K562 (cell line): ENCODE data around the gene METTL2B. TPM values are rescaled to one million over a fixed set of nuclear protein-coding genes. Genes with fewer than 3 reads are reported as not detected.
"Not testable (repeated sequence)": the region's sequence is repeated elsewhere in the genome, so short reads cannot be mapped to it uniquely, and the experiment has no call there.

Source experiments
- ATAC-seq: fragments of 200-7000 bp; cut with Tn5 transposase; 3 replicates; pipeline ENCODE4 v1.9.1; 2020; ENCODE audit warnings: moderate library complexity
- BruUV-seq: library from RNA; stranded (reverse); fragments of 400-500 nt; replicated peaks from 2 replicates; lab custom pipeline; 2021; lab: Mats Ljungman, UMichigan
- CTCF ChIA-PET: fragments of 300-600 bp; formaldehyde crosslinking; extraction: SDS; loops from one replicate; lab custom pipeline; 2021; ENCODE audit warnings: low intra/inter-chr PET ratio; lab: Yijun Ruan, JAX
- POLR2A ChIA-PET: fragments of 300-600, 350-650 bp; sonication (Branson Sonifier 250); formaldehyde crosslinking; extraction: SDS; loops from one replicate; lab custom pipeline; 2021; ENCODE audit warnings: antibody characterized with exemption, inconsistent platforms; lab: Yijun Ruan, JAX
- DNase-seq, 4 experiments: peaks; one replicate each; pipeline versions ENCODE4 v3.0.0 to v3.0.0-alpha.2; 2011 to 2018; ENCODE audit warnings: low spot score in 3 of 4, mixed read lengths in 3 of 4; ENCODE audit errors: extremely low read depth in 1 of 4
- FAIRE-seq: peaks from 2 replicates; lab custom pipeline; 2011; peaks lifted over from hg19 to GRCh38; lab: Jason Lieb, UNC
- H2AFZ ChIP-seq: 2 replicates; pipeline ENCODE4 v1.6.0; 2011; ENCODE audit warnings: low read depth, low read length, control low read depth, inconsistent platforms
- H3K27ac ChIP-seq: fragments of 200-600 bp; 3 replicates; pipeline ENCODE4 v1.8.0; 2011; ENCODE audit warnings: low read depth, mild to moderate bottlenecking, control low read depth, inconsistent platforms, low read length, moderate library complexity, mixed read lengths; ENCODE audit errors: extremely low read depth
- H3K27me3 ChIP-seq, 2 experiments: fragments of 300-600 bp in 1 of 2; 2 replicates in 1 of 2; 3 replicates in 1 of 2; pipeline versions ENCODE4 v1.6.0 to v1.8.0; 2011; ENCODE audit warnings: inconsistent platforms in 2 of 2, low read length in 2 of 2, mild to moderate bottlenecking in 1 of 2, mixed read lengths in 1 of 2, moderate library complexity in 1 of 2; ENCODE audit not compliant: control insufficient read depth in 2 of 2, insufficient read depth in 2 of 2
- H3K36me3 ChIP-seq: fragments of 300-600 bp; 3 replicates; pipeline ENCODE4 v1.8.0; 2011; ENCODE audit warnings: mild to moderate bottlenecking, low read length, inconsistent platforms; ENCODE audit not compliant: control insufficient read depth, insufficient read depth
- H3K4me1 ChIP-seq, 2 experiments: fragments of 200-600 bp in 1 of 2; replicated peaks in 1 of 2; 2 replicates in 1 of 2; 3 replicates in 1 of 2; pipeline versions ENCODE4 v1.5.1 to v1.8.0; 2011; ENCODE audit warnings: inconsistent platforms in 2 of 2, low read length in 2 of 2, mild to moderate bottlenecking in 1 of 2, mixed read lengths in 1 of 2, moderate library complexity in 1 of 2; ENCODE audit not compliant: control insufficient read depth in 2 of 2, insufficient read depth in 2 of 2
- H3K4me2 ChIP-seq: 2 replicates; pipeline ENCODE4 v1.6.1; 2011; ENCODE audit warnings: low read length, control low read depth, inconsistent platforms, mixed read lengths; ENCODE audit not compliant: insufficient read depth
- H3K4me3 ChIP-seq: fragments of 200-600 bp; sonication (generic), shearing (Covaris generic); 2 replicates; pipeline ENCODE4 v1.5.1; 2016; ENCODE audit warnings: control low read depth, inconsistent platforms
- H3K79me2 ChIP-seq: fragments of 200-600 bp; 3 replicates; pipeline ENCODE4 v1.8.0; 2011; ENCODE audit warnings: low read length, inconsistent platforms; ENCODE audit not compliant: control insufficient read depth, insufficient read depth
- H3K9ac ChIP-seq, 2 experiments: 2 replicates each; pipeline versions ENCODE4 v1.6.0 to v1.6.1; 2011; ENCODE audit warnings: low read depth in 2 of 2, low read length in 2 of 2, control low read depth in 1 of 2, inconsistent platforms in 1 of 2, mild to moderate bottlenecking in 1 of 2, mixed read lengths in 1 of 2; ENCODE audit not compliant: insufficient read depth in 1 of 2
- H3K9me1 ChIP-seq: one replicate; pipeline ENCODE4 v1.6.0; 2011; ENCODE audit warnings: inconsistent platforms, mild to moderate bottlenecking, low read length, moderate library complexity; ENCODE audit not compliant: control insufficient read depth, insufficient read depth
- H3K9me3 ChIP-seq: replicated peaks from 2 replicates; pipeline ENCODE4 v1.5.1; 2011; ENCODE audit warnings: low read depth, low read length, inconsistent platforms; ENCODE audit not compliant: control insufficient read depth, insufficient read depth
- H4K20me1 ChIP-seq: replicated peaks from 2 replicates; pipeline ENCODE4 v1.6.1; 2011; ENCODE audit warnings: low read length, inconsistent platforms, mixed read lengths; ENCODE audit not compliant: control insufficient read depth, insufficient read depth
- CCNT2 ChIP-seq: IDR thresholded peaks from 2 replicates; pipeline ENCODE4 v1.6.1; 2011; ENCODE audit warnings: borderline replicate concordance, low read depth, mild to moderate bottlenecking, moderate library complexity, mixed read lengths, low read length; ENCODE audit not compliant: insufficient read length; ENCODE audit errors: extremely low read depth
- CREBBP ChIP-seq: IDR thresholded peaks from one replicate; pipeline ENCODE4 v1.6.1; 2012; ENCODE audit warnings: low read depth, mild to moderate bottlenecking, control low read depth, inconsistent platforms, low read length
- NCOA2 ChIP-seq, 2 experiments: fragments of 450-650 bp; IDR thresholded peaks; 2 replicates each; pipeline ENCODE4 v1.6.1; 2018; ENCODE audit warnings: mild to moderate bottlenecking in 2 of 2, moderate library complexity in 1 of 2; ENCODE audit not compliant: partially characterized antibody in 2 of 2
- POLR2AphosphoS2 ChIP-seq: IDR thresholded peaks from 2 replicates; pipeline ENCODE4 v1.6.1; 2012; ENCODE audit warnings: low read length, improper control_type of control experiment
- RAD21 ChIP-seq, 2 experiments: fragments of 250-450 bp in 1 of 2; fragments of 450-650 bp in 1 of 2; sonication (Bioruptor Pico) in 1 of 2; formaldehyde crosslinking in 1 of 2; IDR thresholded peaks in 1 of 2; conservative IDR thresholded peaks in 1 of 2; 2 replicates each; pipeline versions ENCODE4 v1.4.0 to v1.8.0; 2020 to 2022; ENCODE audit warnings: mild to moderate bottlenecking in 2 of 2, moderate library complexity in 1 of 2
- WGBS: fragments of 100-300 bp; shearing (Covaris generic); methylation state at CpG from one replicate; pipeline ENCODE4 v1.1.6; 2016; ENCODE audit warnings: low coverage, mixed read lengths; ENCODE audit not compliant: insufficient coverage; ENCODE audit errors: missing lambda C conversion rate; 5-methylcytosine and 5-hydroxymethylcytosine counted together
- in situ Hi-C: fragments of 300-500 bp; cut with MboI; formaldehyde crosslinking; loops from 4 replicates; pipeline ENCODE4 v1.15.0; 2018; ENCODE audit warnings: inconsistent platforms, mixed read lengths
- intact Hi-C: fragments of 100-400 bp; cut with micrococcal nuclease; formaldehyde crosslinking; loops from 2 replicates; pipeline ENCODE4 v1.14.2; 2022
- polyA plus RNA-seq, 8 experiments: library from polyadenylated mRNA; depleted of rRNA in 4 of 8; stranded (reverse) in 5 of 8; unstranded in 3 of 8; fragments of >200 nt; fragmentation: Nextera tagmentation in 2 of 8; fragmentation: Illumina TruSeq in 1 of 8; extraction: Ambion mirVana in 2 of 8; extraction: Trizol in 1 of 8; gene quantifications; 2 replicates each; pipeline versions ENCODE4 v1.2.1 to v1.2.3, GENCODE V29; 2011 to 2014; ENCODE audit warnings: inconsistent platforms in 1 of 8, missing spikeins in 1 of 8
- small RNA-seq: library from RNA; depleted of rRNA; stranded (forward); fragments of <200 nt; gene quantifications from one replicate; pipeline ENCODE3, GENCODE V24; 2014
- total RNA-seq, 7 experiments: library from RNA; depleted of rRNA in 6 of 7; stranded (reverse); fragments of >200 nt in 6 of 7; fragmentation: Illumina TruSeq in 2 of 7; extraction: Trizol in 2 of 7; gene quantifications; 2 replicates each; pipeline versions ENCODE4 v1.2.1 to v1.2.3, GENCODE V29; 2011 to 2021; ENCODE audit warnings: low replicate concordance in 1 of 7

The METTL2B gene
- total and polyA plus RNA-seq, 9 of the 15 experiments (the other 6 are each of a cell fraction or from before 2014, with no cell fraction given), result 35.9 to 95.7 (median 79.2) TPM

DNA sequence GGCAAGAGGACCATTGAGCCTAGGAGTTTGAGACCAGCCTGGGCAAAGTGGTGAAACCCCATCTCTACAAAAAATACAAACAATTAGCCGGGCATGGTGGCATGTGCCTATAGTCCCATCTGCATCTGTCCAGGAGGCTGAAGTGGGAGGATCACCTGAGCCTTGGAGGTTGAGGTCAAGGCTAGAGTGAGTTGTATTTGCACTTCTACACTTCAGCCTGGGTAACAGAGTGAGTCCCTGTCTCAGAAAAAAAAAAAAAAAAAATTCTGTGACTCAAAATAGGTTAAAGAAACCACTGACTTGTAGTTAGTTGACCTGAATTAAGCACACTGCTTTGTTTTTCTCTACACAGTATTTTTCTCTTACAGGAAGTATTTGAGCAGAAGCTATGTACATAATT is 74.4 kb downstream of the METTL2B start:
- Histone ChIP-seq H4K20me1 (no peaks in the 10 kb centered on the region), H3K27me3 (no peaks in the 10 kb centered on the region), H3K4me2 (no peak overlapping the region), H3K4me1 (no peaks in the 10 kb centered on the region), H3K9ac (no peak overlapping the region), H3K36me3 (peaks cover 34% of the 10 kb centered on the region), H3K27ac (no peak overlapping the region), H3K9me1 (no peaks in the 10 kb centered on the region), H3K9me3 (no peaks in the 10 kb centered on the region), H2AFZ (no peak overlapping the region), H3K79me2 (peaks cover 52% of the 10 kb centered on the region), H3K4me3 (no peak overlapping the region)
- DNase-seq, result no peak
- CTCF ChIA-PET, result no interaction called here
- TF ChIP-seq CREBBP, result no peak
- no peak for TF ChIP-seq CCNT2
- no peak for TF ChIP-seq RAD21 (CRISPR knock-in tag; conservative IDR thresholded peaks at IDR 0.05 in 1 of 2, IDR thresholded peaks at IDR 0.05 in 1 of 2)
- no peak for TF ChIP-seq NCOA2 (IDR thresholded peaks at IDR 0.05; ENCODE audit: partially characterized antibody in 2 of 2)
- no peak for TF ChIP-seq POLR2AphosphoS2
- WGBS, result 91% methylated on average over 1 of the region's 1 CpG
- peak; percentile 13; the same call in 2 of the 3 replicates for ATAC-seq
- intact Hi-C loops (no loop called here), in situ Hi-C loops (no loop called here)
- no TSS peak for BruUV-seq
- POLR2A ChIA-PET, result no interaction called here
- FAIRE-seq, result no peak

DNA sequence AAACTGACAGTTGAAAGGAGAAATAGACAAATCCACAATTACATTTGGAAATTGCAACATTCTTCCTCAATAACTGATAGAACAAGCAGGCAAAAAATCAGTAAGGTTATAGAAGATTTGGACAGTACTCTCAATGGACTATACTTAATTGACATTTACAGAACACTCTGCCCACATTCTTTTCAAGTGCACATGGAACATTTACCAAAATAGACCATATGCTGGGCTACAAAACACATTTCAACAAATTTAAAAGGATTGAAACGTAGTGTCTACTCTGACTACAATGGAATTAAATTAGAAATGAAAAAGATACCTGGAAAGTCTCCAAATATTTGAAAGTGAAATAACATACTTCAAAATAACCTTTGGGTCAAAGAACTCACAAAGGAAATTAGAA is 77.8 kb downstream of the METTL2B start:
- BruUV-seq, intact Hi-C loops: not testable (repeated sequence)

More for the DNA sequence above, 77.8 kb downstream of the METTL2B start:
- ATAC-seq, H3K27me3 ChIP-seq, H3K9ac ChIP-seq, POLR2A ChIA-PET, H3K4me1 ChIP-seq, H3K4me2 ChIP-seq, H3K9me3 ChIP-seq, H3K9me1 ChIP-seq, DNase-seq, H4K20me1 ChIP-seq, in situ Hi-C loops, CTCF ChIA-PET, H3K27ac ChIP-seq, FAIRE-seq, H3K4me3 ChIP-seq, H2AFZ ChIP-seq: not testable (repeated sequence)
- Histone ChIP-seq H3K36me3 (peaks cover 21% of the 10 kb centered on the region; the same call in 1 of the 3 replicates), H3K79me2 (peaks cover 44% of the 10 kb centered on the region)
- 92% methylated on average over 1 of the region's 1 CpG for WGBS

Small RNAs within 50 kb of the gene (small RNA-seq; reads per million reads assigned to genes)
- gene AC010655.1 (not detected), gene AC010655.2 (not detected), gene RF00017 (not detected), gene RNU7-54P (not detected)

Other genes starting within 250 kb of the METTL2B start
- gene LEP, start 235.5 kb upstream of the METTL2B start, total RNA-seq (2014; rRNA removed), result not detected in 2 replicates
- not detected in 2 replicates for gene LEP, start 235.5 kb upstream of the METTL2B start, total RNA-seq (2014; rRNA removed; fragmentation: Illumina TruSeq; extraction: Trizol)
- not detected in 2 replicates for gene LEP, start 235.5 kb upstream of the METTL2B start, total RNA-seq (2015; rRNA removed; fragmentation: Illumina TruSeq; extraction: Trizol)
- gene LEP, start 235.5 kb upstream of the METTL2B start, total RNA-seq (2021), result not detected in 2 replicates
- not detected in 2 replicates for gene LEP, start 235.5 kb upstream of the METTL2B start, polyA plus RNA-seq (2011; rRNA removed)
- gene LEP, start 235.5 kb upstream of the METTL2B start, polyA plus RNA-seq (2014; fragmentation: Illumina TruSeq; extraction: Trizol), result not detected in 2 replicates
- gene LEP, start 235.5 kb upstream of the METTL2B start, polyA plus RNA-seq (2014; fragmentation: Nextera tagmentation; extraction: Ambion mirVana), result not detected
- not detected in 2 replicates for gene LEP, start 235.5 kb upstream of the METTL2B start, polyA plus RNA-seq (2014; rRNA removed)
- 123 and 127 TPM in 2 replicates for gene RBM28, start 132.8 kb upstream of the METTL2B start, total RNA-seq (2014; rRNA removed)
- 138 and 165 TPM in 2 replicates for gene RBM28, start 132.8 kb upstream of the METTL2B start, total RNA-seq (2014; rRNA removed; fragmentation: Illumina TruSeq; extraction: Trizol)
- 128 and 141 TPM in 2 replicates for gene RBM28, start 132.8 kb upstream of the METTL2B start, total RNA-seq (2015; rRNA removed; fragmentation: Illumina TruSeq; extraction: Trizol)
- gene RBM28, start 132.8 kb upstream of the METTL2B start, total RNA-seq (2021), result 146 and 157 TPM in 2 replicates
- 74.9 and 112 TPM in 2 replicates for gene RBM28, start 132.8 kb upstream of the METTL2B start, polyA plus RNA-seq (2011; rRNA removed)
- gene RBM28, start 132.8 kb upstream of the METTL2B start, polyA plus RNA-seq (2014; fragmentation: Illumina TruSeq; extraction: Trizol), result 133 and 148 TPM in 2 replicates
- 100 to 1,000 TPM in 1 of 2 experiments, 10 to 100 TPM in 1; 65.8 to 122 TPM for gene RBM28, start 132.8 kb upstream of the METTL2B start, polyA plus RNA-seq (2014; fragmentation: Nextera tagmentation; extraction: Ambion mirVana)
- 139 and 213 TPM in 2 replicates for gene RBM28, start 132.8 kb upstream of the METTL2B start, polyA plus RNA-seq (2014; rRNA removed)
- gene PRRT4, start 115.1 kb upstream of the METTL2B start, total RNA-seq (2014; rRNA removed), result 0.04 TPM in 1 of 2 replicates, not detected in the other
- not detected in 2 replicates for gene PRRT4, start 115.1 kb upstream of the METTL2B start, total RNA-seq (2014; rRNA removed; fragmentation: Illumina TruSeq; extraction: Trizol)
- gene PRRT4, start 115.1 kb upstream of the METTL2B start, total RNA-seq (2015; rRNA removed; fragmentation: Illumina TruSeq; extraction: Trizol), result not detected in 2 replicates
- not detected in 2 replicates for gene PRRT4, start 115.1 kb upstream of the METTL2B start, total RNA-seq (2021)
- gene PRRT4, start 115.1 kb upstream of the METTL2B start, polyA plus RNA-seq (2011; rRNA removed), result 0.09 TPM in 1 of 2 replicates, not detected in the other
- gene PRRT4, start 115.1 kb upstream of the METTL2B start, polyA plus RNA-seq (2014; fragmentation: Illumina TruSeq; extraction: Trizol), result not detected in 2 replicates
- gene PRRT4, start 115.1 kb upstream of the METTL2B start, polyA plus RNA-seq (2014; fragmentation: Nextera tagmentation; extraction: Ambion mirVana), result not detected
- not detected in 2 replicates for gene PRRT4, start 115.1 kb upstream of the METTL2B start, polyA plus RNA-seq (2014; rRNA removed)
- 86.8 and 118 TPM in 2 replicates for gene IMPDH1, start 66.8 kb upstream of the METTL2B start, total RNA-seq (2014; rRNA removed)
- gene IMPDH1, start 66.8 kb upstream of the METTL2B start, total RNA-seq (2014; rRNA removed; fragmentation: Illumina TruSeq; extraction: Trizol), result 29.0 and 42.9 TPM in 2 replicates
- 60.6 and 64.3 TPM in 2 replicates for gene IMPDH1, start 66.8 kb upstream of the METTL2B start, total RNA-seq (2015; rRNA removed; fragmentation: Illumina TruSeq; extraction: Trizol)
- 118 TPM in 2 replicates for gene IMPDH1, start 66.8 kb upstream of the METTL2B start, total RNA-seq (2021)
- 54.9 and 72.4 TPM in 2 replicates for gene IMPDH1, start 66.8 kb upstream of the METTL2B start, polyA plus RNA-seq (2011; rRNA removed)
- gene IMPDH1, start 66.8 kb upstream of the METTL2B start, polyA plus RNA-seq (2014; fragmentation: Illumina TruSeq; extraction: Trizol), result 59.8 and 76.3 TPM in 2 replicates
- gene IMPDH1, start 66.8 kb upstream of the METTL2B start, polyA plus RNA-seq (2014; fragmentation: Nextera tagmentation; extraction: Ambion mirVana), result 1 to 10 TPM in 1 of 2 experiments, under 1 TPM in 1; 0.80 to 2.1 TPM
- gene IMPDH1, start 66.8 kb upstream of the METTL2B start, polyA plus RNA-seq (2014; rRNA removed), result 84.7 and 89.0 TPM in 2 replicates
- gene HILPDA, start 20.9 kb upstream of the METTL2B start, total RNA-seq (2014; rRNA removed), result 8.3 and 14.2 TPM in 2 replicates
- 14.5 and 16.7 TPM in 2 replicates for gene HILPDA, start 20.9 kb upstream of the METTL2B start, total RNA-seq (2014; rRNA removed; fragmentation: Illumina TruSeq; extraction: Trizol)
- 23.0 and 23.5 TPM in 2 replicates for gene HILPDA, start 20.9 kb upstream of the METTL2B start, total RNA-seq (2015; rRNA removed; fragmentation: Illumina TruSeq; extraction: Trizol)
- 10.5 and 10.7 TPM in 2 replicates for gene HILPDA, start 20.9 kb upstream of the METTL2B start, total RNA-seq (2021)
- 71.8 and 102 TPM in 2 replicates for gene HILPDA, start 20.9 kb upstream of the METTL2B start, polyA plus RNA-seq (2011; rRNA removed)
- gene HILPDA, start 20.9 kb upstream of the METTL2B start, polyA plus RNA-seq (2014; fragmentation: Illumina TruSeq; extraction: Trizol), result 18.9 and 26.0 TPM in 2 replicates
- 10 to 100 TPM; 28.6 to 40.5 TPM for gene HILPDA, start 20.9 kb upstream of the METTL2B start, polyA plus RNA-seq (2014; fragmentation: Nextera tagmentation; extraction: Ambion mirVana)
- 16.4 and 25.5 TPM in 2 replicates for gene HILPDA, start 20.9 kb upstream of the METTL2B start, polyA plus RNA-seq (2014; rRNA removed)
- not detected in 2 replicates for gene GARIN1A, start 195.5 kb downstream of the METTL2B start, total RNA-seq (2014; rRNA removed)
- 0.04 and 0.16 TPM in 2 replicates for gene GARIN1A, start 195.5 kb downstream of the METTL2B start, total RNA-seq (2014; rRNA removed; fragmentation: Illumina TruSeq; extraction: Trizol)
- 0.04 and 0.07 TPM in 2 replicates for gene GARIN1A, start 195.5 kb downstream of the METTL2B start, total RNA-seq (2015; rRNA removed; fragmentation: Illumina TruSeq; extraction: Trizol)
- gene GARIN1A, start 195.5 kb downstream of the METTL2B start, total RNA-seq (2021), result 0.25 TPM in 1 of 2 replicates, not detected in the other
- gene GARIN1A, start 195.5 kb downstream of the METTL2B start, polyA plus RNA-seq (2011; rRNA removed), result 0.04 TPM in 1 of 2 replicates, not detected in the other
- gene GARIN1A, start 195.5 kb downstream of the METTL2B start, polyA plus RNA-seq (2014; fragmentation: Illumina TruSeq; extraction: Trizol), result not detected in 2 replicates
- under 1 TPM; 0.01 TPM for gene GARIN1A, start 195.5 kb downstream of the METTL2B start, polyA plus RNA-seq (2014; fragmentation: Nextera tagmentation; extraction: Ambion mirVana)
- gene GARIN1A, start 195.5 kb downstream of the METTL2B start, polyA plus RNA-seq (2014; rRNA removed), result 0.41 TPM in 1 of 2 replicates, not detected in the other